Measurements from ENCODE around the gene HAUS7. TPM values are rescaled to one million over a fixed set of nuclear protein-coding genes. Genes with fewer than 3 reads are reported as not detected.

HAUS7 gene
- total RNA-seq, 4 donors from 2014 or later: 5.1 to 34.4 (median 27.1) TPM

- Histone ChIP-seq H3K27ac (no peak overlapping the region), H3K36me3 (no peaks in the 10 kb centered on the region), H3K4me1 (no peaks in the 10 kb centered on the region), H3K4me3 (no peak overlapping the region), H3K27me3 (no peaks in the 10 kb centered on the region), H3K9me3 (no peaks in the 10 kb centered on the region)
- intact Hi-C loops (cut with DNase I; ENCODE audit: low total_unique reads): no loop called here
- DNase-seq: no peak
- TF ChIP-seq POLR2A (IDR thresholded peaks at IDR 0.05) (no peak), CTCF (IDR thresholded peaks at IDR 0.05) (no peak)
Observed at GRCh38 chrX:153468008-153468580, 2.3 kb downstream of the HAUS7 start.

GRCh38 chrX:153465691-153466380 lies 4.5 kb downstream of the HAUS7 start:
- no peak for DNase-seq
- TF ChIP-seq CTCF (IDR thresholded peaks at IDR 0.05) (no peak), POLR2A (IDR thresholded peaks at IDR 0.05) (no peak)
- intact Hi-C loops (cut with DNase I; ENCODE audit: low total_unique reads): no loop called here

GRCh38 chrX:153464116-153464515 lies 6.3 kb downstream of the HAUS7 start:
- TF ChIP-seq CTCF (IDR thresholded peaks at IDR 0.05) (no peak), POLR2A (IDR thresholded peaks at IDR 0.05) (no peak)
- intact Hi-C loops (cut with DNase I; ENCODE audit: low total_unique reads): no loop called here
- no peak for DNase-seq

More at GRCh38 chrX:153465691-153466380, 4.5 kb downstream of the HAUS7 start:
- Histone ChIP-seq H3K4me3 (no peak overlapping the region), H3K27ac (no peak overlapping the region), H3K9me3 (no peaks in the 10 kb centered on the region), H3K36me3 (no peaks in the 10 kb centered on the region), H3K27me3 (no peaks in the 10 kb centered on the region), H3K4me1 (no peaks in the 10 kb centered on the region)

GRCh38 chrX:153463556-153463955 lies 6.8 kb downstream of the HAUS7 start:
- TF ChIP-seq POLR2A (IDR thresholded peaks at IDR 0.05) (no peak), CTCF (IDR thresholded peaks at IDR 0.05) (no peak)
- Histone ChIP-seq H3K27me3 (no peaks in the 10 kb centered on the region), H3K27ac (no peak overlapping the region), H3K4me1 (no peaks in the 10 kb centered on the region), H3K9me3 (no peaks in the 10 kb centered on the region), H3K36me3 (no peaks in the 10 kb centered on the region), H3K4me3 (no peak overlapping the region)
- DNase-seq: no peak
- intact Hi-C loops (cut with DNase I; ENCODE audit: low total_unique reads): no loop called here

More at GRCh38 chrX:153464116-153464515, 6.3 kb downstream of the HAUS7 start:
- H3K36me3 ChIP-seq: no peaks in the 10 kb centered on the region
- H3K4me3 ChIP-seq: no peak overlapping the region
- no peaks in the 10 kb centered on the region for H3K9me3 ChIP-seq
- no peaks in the 10 kb centered on the region for H3K4me1 ChIP-seq
- H3K27ac ChIP-seq: no peak overlapping the region
- no peaks in the 10 kb centered on the region for H3K27me3 ChIP-seq

GRCh38 chrX:153463031-153463430 lies 7.3 kb downstream of the HAUS7 start:
- DNase-seq: no peak
- H3K36me3 ChIP-seq: no peaks in the 10 kb centered on the region
- no peak overlapping the region for H3K4me3 ChIP-seq
- no peaks in the 10 kb centered on the region for H3K4me1 ChIP-seq
- intact Hi-C loops (cut with DNase I; ENCODE audit: low total_unique reads): no loop called here
- no peaks in the 10 kb centered on the region for H3K27me3 ChIP-seq
- no peak overlapping the region for H3K27ac ChIP-seq
- no peaks in the 10 kb centered on the region for H3K9me3 ChIP-seq
- TF ChIP-seq POLR2A (IDR thresholded peaks at IDR 0.05): no peak
- no peak for TF ChIP-seq CTCF (IDR thresholded peaks at IDR 0.05)

Data from uterus (tissue), 4 donors.